Fibroblast of gingiva (primary cell): ENCODE measurements around the gene SEPHS2.
A peak's percentile ranks its signal among the peaks of the same experiment; 100 is the strongest.
"Not testable (repeated sequence)": the region's sequence is repeated elsewhere in the genome, so short reads cannot be mapped to it uniquely, and the experiment has no call there.

Experiments used
- DNase-seq: peaks from one replicate; pipeline ENCODE4 v3.0.0-alpha.2; 2011; ENCODE audit warnings: low read depth

SEPHS2 gene, protein sequence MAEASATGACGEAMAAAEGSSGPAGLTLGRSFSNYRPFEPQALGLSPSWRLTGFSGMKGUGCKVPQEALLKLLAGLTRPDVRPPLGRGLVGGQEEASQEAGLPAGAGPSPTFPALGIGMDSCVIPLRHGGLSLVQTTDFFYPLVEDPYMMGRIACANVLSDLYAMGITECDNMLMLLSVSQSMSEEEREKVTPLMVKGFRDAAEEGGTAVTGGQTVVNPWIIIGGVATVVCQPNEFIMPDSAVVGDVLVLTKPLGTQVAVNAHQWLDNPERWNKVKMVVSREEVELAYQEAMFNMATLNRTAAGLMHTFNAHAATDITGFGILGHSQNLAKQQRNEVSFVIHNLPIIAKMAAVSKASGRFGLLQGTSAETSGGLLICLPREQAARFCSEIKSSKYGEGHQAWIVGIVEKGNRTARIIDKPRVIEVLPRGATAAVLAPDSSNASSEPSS

DNA sequence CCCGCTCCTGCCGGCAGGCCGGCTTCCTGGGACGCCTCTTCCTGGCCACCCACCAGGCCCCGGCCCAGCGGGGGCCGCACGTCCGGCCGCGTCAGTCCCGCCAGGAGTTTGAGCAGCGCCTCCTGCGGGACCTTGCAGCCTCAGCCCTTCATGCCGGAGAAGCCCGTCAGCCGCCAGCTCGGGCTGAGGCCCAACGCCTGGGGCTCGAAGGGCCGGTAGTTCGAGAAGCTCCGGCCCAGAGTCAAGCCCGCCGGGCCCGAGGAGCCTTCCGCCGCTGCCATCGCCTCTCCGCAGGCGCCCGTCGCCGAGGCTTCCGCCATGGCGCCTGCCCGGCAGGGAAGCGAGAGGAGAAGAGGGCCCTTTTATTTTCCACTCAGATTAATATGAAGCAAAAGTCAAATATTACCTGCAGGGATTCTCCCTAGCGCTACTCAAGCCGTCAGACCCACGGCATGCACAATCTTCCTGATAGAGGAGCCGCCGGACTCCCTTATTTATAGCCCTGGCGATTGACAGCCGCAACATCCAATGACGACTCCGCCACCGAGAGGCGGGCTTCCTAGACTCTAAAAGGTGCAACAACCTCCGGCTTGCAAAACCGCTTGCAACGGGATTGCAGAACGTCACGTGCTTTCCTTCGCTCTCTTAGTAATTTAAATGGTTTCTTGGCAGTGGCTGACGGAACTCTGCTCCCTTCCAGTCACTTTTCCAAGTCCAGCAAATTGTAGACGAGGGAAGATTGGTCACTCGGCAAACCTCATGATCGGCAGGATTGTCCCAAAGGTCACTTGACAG is at the start of gene SEPHS2:
TSS of gene SEPHS2 (minus strand) at position 467 of the 795 bp plus-strand sequence. CDS start at position 320, 147 bp downstream.
- DNase-seq, result peak; percentile 98

DNA sequence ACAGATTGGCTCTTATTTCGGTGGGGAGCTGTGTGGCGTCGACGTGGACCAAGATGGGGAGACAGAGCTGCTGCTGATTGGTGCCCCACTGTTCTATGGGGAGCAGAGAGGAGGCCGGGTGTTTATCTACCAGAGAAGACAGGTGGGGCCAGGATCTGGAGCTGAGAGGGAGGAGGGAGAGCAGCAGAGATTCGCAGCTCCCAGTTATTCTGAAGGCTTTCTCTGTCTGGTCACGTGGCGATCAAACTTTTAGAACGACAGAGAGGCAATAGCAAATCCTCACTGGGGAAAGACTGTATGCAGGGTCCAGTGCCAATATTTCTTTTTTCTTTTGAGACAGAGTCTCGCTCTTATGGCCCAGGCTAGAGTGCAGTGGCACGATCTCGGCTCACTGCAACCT is 49.0 kb upstream of the SEPHS2 start:
- no peak for DNase-seq

DNA sequence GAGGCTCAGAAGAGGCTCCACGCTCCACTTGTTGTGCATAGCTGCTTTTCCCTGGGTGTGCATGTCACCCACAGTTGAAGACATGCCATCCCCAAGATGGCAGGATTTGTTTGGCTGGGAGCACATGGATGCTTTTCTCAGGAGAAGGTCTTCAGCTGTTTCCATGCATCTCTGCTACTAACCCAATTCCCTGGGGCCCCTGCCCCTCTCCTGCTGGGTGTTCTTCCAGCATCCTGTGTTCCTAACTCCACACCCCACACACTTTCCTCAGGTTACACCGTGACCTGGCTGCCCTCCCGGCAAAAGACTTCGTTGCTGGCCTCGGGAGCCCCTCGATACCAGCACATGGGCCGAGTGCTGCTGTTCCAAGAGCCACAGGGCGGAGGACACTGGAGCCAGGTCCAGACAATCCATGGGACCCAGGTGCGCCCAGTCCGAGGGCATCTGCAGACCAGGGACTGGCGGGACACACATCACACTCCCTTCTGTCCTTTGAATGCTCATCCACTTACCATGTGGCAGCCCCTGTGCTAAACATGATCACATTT is 48.3 kb upstream of the SEPHS2 start:
- DNase-seq, result no peak

DNA sequence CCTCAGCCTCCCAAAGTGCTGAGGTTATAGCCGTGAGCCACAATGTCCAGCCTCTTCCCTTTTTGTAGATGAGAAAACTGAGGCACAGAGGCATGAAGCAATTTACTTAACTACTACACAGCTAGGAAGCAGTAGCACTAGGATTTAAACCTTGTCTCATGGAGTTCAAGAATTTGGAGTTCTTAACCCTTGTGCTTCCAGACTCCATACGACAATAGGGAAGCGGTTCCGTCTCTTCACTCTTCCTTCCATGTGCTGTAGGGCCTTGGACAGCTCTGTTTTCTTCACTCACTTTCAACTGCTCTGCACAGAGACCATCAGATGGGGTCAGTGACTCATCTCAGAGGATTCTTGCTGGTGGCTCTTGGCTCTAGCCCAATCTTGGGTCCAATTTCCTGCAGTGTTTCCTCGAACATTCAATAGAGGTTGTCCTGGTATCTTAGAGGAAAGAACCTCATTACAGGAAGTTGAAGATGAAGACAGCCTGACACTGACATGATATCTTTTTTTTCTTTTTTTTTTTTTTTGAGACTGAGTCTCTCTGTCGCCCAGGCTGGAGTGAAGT is 46.2 kb upstream of the SEPHS2 start:
- DNase-seq, result peak; percentile 66

DNA sequence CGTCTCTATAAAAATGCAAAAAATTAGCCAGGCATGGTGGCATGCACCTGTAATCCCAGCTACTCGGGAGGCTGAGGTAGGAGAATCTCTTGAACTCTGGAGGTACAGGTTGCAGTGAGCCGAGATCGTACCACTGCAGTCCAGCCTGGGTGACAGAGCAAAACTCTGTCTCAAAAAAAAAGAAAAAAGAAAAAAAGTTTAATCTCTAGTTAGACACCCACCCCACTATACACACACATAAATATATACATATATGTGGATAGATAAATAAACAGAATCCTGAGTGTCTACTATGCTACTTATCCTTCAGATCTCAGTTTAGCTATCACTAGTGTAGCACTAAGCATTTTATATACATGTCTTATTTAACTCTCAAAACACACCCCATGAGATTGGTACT is 45.6 kb upstream of the SEPHS2 start:
- DNase-seq, result no peak

DNA sequence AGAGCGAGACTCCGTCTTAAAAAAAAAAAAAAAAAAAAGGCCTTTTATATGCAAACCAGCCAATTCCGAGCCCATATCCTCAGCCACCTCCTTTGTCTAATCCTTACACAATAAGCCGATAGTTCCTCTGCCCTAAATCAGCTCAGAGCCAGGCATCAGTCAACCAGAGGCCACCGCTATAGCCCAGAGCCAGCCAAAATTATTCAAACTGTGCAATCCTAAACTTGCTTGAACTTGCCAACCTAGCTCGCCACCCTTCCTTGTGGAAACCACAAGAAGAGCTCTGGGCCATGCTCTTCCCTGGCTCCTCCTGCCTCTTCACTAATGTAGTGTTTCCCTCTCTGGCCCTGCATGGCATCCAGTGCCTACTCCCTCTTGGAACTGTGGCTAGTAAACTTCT is 44.5 kb upstream of the SEPHS2 start:
- DNase-seq, result peak; percentile 39

DNA sequence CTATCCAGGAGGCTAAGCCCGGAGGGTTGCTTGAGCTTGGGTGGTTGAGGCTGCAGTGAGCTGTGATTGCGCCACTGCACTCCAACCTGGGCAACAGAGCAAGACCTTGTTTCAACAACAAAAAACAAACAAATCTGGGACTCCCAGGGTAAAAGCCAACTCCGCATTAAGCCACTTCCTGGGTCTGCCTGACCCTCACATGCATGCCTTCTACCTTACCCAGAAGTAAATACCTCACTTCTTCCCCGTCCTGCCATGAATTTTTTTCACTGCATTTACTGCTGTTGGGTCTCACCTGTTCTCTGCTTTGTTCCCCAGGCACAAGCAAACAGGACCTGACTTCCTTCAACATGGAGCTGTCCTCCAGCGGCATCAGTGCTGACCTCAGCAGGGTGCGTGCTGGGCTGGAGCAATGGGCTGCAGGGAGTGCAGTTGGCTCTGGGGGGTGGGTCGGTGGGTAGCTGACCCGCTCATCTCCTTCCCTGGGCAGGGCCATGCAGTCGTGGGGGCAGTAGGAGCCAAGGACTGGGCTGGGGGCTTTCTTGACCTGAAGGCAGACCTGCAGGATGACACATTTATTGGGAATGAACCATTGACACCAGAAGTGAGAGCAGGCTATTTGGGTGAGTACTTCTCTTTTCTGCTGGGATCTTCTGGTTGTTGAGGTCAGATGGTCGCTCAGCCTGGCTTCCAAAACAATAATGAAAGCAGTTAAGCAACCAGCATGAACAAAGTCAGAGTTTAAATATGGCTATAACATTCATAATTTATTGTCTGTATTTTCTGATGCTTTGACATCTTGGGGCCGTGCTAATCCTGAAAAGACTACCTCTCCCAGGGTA is 43.3 kb upstream of the SEPHS2 start:
- no peak for DNase-seq

DNA sequence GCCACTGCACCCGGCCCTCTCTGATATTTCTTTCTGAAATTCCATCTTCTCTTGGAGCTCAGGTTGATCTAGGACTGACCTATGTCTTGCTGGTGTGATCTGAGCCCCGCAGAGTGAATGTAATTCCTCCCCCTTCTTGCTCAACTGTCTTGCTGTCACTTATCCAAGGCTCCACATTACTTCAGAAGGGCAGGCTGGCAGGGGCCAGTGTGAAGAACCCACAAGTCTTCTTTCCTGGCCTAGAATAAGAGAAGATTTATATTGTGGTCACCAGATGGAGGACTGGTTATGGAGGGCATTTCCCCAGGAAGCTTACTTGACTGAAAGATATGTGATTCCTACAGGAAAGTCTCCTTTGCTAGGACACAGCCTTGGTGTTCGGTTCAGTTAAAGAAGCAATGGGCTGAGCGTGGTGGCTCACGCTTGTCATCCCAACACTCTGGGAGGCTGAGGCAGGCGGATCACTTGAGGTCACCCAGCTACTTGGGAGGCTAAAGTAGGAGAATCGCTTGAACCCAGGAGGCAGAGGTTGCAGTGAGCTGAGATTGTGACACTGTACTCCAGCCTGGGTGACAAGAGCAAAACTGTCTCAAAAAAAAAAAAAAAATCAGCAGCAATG is 40.3 kb upstream of the SEPHS2 start:
- DNase-seq, result peak; percentile 44

DNA sequence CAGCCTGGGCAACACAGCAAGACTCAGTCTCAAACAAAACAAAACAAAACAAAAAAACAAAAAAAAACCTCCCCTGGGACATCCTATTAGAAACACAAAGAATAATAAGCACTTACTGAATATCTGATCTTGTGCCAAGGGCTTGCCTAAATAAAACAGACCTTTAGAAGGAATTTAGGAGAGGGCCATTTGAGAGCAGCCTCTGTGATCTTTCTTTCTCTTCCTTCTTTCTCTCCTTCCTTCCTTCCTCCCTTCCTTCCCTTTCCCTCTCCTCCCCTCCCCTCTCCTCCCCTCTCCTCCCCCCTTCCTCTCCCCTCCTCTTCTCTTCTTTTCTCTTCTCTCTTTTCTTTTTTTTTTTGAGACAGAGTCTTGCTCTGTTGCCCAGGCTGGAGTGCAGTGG is 39.2 kb upstream of the SEPHS2 start:
- peak; percentile 25 for DNase-seq

DNA sequence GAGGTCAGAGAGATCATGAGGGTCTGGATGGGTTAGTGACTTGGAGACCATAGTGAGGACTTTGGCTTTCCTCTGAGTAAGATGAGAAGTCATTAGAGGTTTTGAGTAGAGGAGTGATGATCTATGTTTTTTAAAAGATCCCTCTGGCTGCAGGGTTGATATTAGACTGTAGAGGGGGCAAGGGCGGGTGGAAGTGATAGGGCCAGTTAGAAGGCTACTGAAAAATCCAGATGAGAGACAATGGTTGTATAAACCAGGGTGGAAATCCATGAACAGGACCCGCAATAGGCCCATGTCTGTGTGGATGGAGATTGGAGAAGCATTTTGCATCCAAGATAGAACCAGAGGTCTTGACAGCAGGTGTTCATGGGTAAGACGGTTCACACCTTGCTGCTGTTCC is 36.7 kb upstream of the SEPHS2 start:
- DNase-seq, result no peak

DNA sequence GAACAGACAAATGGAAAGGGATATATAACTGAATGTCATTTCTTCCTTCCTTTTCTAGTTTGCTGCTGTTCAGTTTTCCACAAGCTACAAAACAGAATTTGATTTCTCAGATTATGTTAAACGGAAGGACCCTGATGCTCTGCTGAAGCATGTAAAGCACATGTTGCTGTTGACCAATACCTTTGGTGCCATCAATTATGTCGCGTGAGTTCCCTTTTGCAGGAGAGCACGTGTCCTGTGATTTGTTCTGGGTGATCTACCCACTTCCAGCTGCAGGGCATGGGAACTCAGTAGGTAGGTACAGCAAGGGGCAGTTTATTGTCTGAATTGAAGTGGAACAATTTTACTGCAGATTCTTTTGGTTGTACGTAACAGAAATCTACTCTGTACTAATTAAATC is 35.7 kb upstream of the SEPHS2 start:
- no peak for DNase-seq

DNA sequence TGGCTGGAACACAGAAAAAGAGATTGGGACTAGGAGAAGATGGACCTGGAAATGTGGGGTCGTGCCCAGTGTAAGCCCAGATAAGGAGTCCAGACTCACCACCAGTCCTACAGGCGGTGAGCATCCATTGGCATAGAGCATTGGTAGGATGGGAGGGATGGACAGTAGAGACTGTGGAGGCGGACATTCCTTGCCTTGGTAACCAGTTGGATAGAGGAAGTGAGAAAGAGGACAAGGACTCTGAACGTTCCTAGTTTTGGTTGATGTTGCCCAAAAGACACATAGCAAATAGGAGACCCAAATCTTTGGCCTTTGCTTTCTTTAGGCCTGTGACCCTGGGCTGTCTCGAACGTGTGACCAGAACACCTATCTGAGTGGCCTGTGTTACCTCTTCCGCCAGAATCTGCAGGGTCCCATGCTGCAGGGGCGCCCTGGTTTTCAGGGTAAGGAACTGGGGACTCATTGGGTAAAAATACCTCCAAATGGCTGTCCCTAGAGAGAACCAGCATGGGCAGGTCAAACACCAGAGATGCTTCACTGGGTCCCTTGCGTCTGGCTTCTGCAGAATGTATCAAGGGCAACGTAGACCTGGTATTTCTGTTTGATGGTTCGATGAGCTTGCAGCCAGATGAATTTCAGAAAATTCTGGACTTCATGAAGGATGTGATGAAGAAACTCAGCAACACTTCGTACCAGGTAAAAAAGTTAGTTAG is 33.2 kb upstream of the SEPHS2 start:
- no peak for DNase-seq

DNA sequence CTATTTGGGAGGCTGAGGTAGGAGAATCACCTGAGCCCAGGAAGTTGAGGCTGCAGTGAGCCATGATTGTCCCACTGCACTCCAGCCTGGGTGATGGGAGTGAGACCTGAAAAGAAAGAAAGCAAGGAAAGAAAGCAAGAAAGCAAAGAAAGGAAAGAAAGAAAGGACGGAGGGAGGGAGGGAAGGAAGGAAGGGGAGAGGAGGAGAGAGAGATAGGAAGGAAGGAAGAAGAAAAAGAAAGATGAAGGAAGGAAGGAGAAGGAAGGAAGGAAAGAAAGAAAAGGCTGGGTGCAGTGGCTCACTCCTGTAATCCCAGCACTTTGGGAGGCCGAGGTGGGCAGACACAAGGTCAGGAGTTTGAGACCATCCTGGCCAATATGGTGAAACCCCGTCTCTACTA is 32.1 kb upstream of the SEPHS2 start:
- DNase-seq, result not testable (repeated sequence)

DNA sequence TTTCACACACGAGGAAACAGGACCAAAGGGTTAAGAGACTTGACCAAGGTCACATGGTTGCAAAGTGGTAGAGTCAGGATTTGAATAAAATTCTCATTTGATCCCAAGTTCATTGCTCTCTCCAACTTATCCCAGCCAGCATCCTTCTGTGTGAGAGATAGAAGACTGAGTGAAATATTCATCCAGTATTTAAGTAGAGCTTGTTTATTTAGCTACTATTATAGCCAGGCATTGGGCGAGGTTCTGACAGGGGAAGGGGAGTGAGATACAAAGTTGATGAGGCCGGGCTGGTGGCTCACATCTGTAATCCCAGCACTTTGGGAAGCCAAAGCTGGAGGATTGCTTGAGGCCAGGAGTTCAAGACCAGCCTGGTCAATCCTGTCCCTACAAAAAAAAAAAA is 31.3 kb upstream of the SEPHS2 start:
- DNase-seq, result no peak

DNA sequence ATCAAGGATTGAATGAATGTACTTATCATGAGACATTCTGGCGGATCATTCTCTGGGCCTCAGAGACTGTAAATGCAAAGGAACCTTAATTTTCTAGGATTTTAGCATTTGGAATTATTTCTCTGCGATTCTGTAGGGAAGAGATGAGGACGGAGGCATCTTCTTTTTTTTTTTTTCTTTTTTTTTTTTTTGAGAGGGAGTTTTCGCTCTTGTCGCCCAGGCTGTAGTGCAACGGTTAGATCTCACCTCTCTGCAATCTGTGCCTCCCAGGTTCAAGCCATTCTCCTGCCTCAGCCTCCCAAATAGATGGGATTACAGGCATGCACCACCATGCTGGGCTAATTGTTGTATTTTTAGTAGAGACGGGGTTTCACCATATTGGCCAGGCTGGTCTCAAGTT is 29.0 kb upstream of the SEPHS2 start:
- no peak for DNase-seq

DNA sequence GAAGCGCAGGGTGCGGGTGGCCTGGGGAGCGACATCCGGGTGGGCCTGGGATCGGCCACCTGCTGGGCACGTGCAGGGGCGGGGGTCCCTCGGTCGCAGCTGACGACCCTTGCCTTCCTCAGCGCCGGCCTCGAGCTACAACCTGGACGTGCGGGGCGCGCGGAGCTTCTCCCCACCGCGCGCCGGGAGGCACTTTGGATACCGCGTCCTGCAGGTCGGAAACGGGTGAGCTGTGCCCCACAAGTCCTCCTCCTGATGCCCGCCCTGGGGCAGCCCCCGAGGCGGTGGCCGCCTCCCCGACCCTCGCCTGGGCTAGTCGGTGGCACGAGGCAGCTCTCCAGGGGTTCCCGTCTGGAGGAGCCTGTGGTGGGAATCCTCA is 28.4 kb upstream of the SEPHS2 start:
- no peak for DNase-seq

DNA sequence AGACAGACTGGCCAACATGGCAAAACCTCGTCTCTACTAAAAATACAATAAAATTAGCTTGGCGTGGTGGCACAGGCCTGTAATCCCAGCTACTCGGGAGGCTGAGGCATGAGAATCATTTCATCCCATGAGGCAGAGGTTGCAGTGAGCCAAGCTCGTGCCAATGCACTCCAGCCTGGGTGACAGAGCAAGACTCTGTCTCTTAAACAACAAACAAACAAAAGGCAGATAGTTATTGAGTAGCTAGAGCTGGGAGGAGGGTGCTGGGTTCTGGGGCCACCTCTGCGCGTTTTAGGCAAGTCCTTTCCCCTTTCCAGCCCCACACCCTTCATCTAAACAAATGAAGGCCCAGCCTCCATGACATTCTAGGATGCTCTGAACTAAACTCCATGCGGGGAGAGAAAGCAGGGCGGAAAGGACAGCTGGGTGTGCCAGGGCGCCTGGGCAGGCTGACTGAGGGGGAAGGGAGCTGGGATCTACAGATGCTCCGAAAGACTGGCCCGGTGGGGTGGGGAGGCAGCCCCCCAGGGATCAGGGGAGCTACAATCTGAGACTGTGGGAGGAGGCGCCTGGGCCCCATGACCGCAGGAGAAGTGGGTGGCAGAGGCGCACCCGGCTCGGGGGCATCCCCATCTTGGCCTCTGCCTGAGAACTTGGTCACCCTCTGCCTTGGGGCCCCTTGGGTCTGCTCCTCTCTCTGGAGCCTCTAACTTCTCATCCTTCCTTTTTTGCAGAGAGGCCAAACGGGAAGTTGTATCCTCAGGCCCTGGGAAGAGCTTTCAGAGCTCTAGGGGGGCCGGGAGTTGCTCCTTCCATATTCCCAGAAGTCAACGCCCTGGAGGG is 27.8 kb upstream of the SEPHS2 start:
- DNase-seq, result no peak

DNA sequence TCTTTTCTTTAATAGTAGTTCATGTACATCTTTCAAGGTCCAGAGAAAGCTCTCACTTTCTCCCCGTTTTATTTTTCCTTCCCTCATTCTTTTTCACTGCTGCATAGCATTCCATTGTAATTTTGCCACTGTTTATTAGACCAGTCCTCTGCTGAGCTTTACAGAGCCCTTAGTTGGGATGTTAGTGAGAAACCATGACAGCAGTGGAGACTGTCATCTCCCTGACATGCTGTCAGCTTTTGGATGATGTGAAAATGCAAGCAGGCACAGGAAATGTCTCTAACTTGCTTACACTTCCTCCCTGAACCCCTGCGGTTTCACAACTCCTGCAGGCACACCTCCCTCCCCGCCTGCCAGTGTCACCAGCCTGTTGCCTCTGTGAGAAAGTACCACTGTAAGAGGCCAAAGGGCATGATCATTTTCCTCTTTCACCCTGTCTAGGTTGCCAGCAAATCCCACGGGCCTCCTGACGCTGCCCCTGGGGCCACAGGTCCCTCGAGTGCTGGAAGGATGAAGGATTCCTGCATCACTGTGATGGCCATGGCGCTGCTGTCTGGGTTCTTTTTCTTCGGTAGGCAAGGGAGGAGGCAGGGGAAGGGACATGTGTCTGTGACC is 26.8 kb upstream of the SEPHS2 start, which contains the start of gene ITGAL:
TSS of gene ITGAL (plus strand) at position 415 of the 615 bp plus-strand sequence. CDS start at position 511, 96 bp downstream.
- DNase-seq, result no peak

DNA sequence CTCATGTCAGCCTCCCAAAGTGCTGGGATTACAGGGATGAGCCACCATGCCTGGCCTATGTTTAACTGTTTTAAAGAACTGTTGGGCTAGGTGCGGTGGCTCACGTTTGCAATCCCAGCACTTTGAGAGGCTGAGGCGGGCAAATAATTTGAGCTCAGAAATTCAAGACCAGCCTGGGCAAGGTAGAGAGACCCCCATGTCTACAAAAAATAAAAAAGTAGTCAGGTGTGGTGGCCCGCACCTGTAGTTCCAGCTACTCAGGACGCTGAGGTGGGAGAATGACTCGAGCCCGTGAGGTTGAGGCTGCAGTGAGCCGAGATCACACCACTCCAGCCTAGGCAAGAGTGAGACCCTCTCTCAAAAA is 24.9 kb upstream of the SEPHS2 start:
- DNase-seq, result no peak
